Heart left ventricle (tissue), 16 donors: ENCODE data around the gene MED27. TPM values are rescaled to one million over a fixed set of nuclear protein-coding genes. Genes with fewer than 3 reads are reported as not detected.

Source experiments
- ATAC-seq, 4 donors: fragments of 200-7000 bp; cut with Tn5 transposase; one replicate each; pipeline ENCODE4 v1.9.1; 2020 to 2022; ENCODE audit warnings: moderate library complexity in 4 of 4, mild to moderate bottlenecking in 3 of 4, moderate number of reproducible peaks in 1 of 4
- DNase-seq, 5 donors: peaks; one replicate each; pipeline ENCODE4 v3.0.0-alpha.2; 2020
- H3K27ac ChIP-seq, 12 donors: fragments of 200-600 bp; sonication (generic) in 4 of 12; one replicate each; pipeline versions ENCODE4 v1.5.0 to v1.8.0; 2016 to 2022; ENCODE audit warnings: mild to moderate bottlenecking in 2 of 12
- H3K27me3 ChIP-seq, 9 donors: fragments of 200-600 bp; sonication (generic) in 2 of 9; one replicate each; pipeline versions ENCODE4 v1.5.1 to v1.8.0; 2016 to 2022; ENCODE audit warnings: mild to moderate bottlenecking in 3 of 9
- H3K36me3 ChIP-seq, 9 donors: fragments of 200-600 bp; sonication (generic) in 2 of 9; one replicate each; pipeline versions ENCODE4 v1.5.0 to v1.8.0; 2018 to 2022; ENCODE audit warnings: mild to moderate bottlenecking in 2 of 9
- H3K4me1 ChIP-seq, 12 donors: fragments of 200-600 bp; sonication (generic) in 4 of 12; one replicate each; pipeline versions ENCODE4 v1.5.0 to v1.8.0; 2016 to 2022; ENCODE audit warnings: mild to moderate bottlenecking in 3 of 12
- H3K4me3 ChIP-seq, 12 donors: fragments of 200-600 bp; sonication (generic) in 4 of 12; one replicate each; pipeline versions ENCODE4 v1.5.0 to v1.8.0; 2017 to 2022; ENCODE audit warnings: mild to moderate bottlenecking in 9 of 12, moderate library complexity in 4 of 12
- H3K9me3 ChIP-seq, 12 donors: fragments of 200-600 bp; sonication (generic) in 4 of 12; one replicate each; pipeline versions ENCODE4 v1.5.0 to v1.8.0; 2016 to 2022; ENCODE audit warnings: mild to moderate bottlenecking in 1 of 12
- CTCF ChIP-seq, 12 donors: fragments of 200-600 bp; sonication (generic) in 4 of 12; IDR thresholded peaks; one replicate each; pipeline versions ENCODE4 v1.5.0 to v1.8.0; 2018 to 2022; ENCODE audit warnings: antibody characterized with exemption in 12 of 12, mild to moderate bottlenecking in 5 of 12
- POLR2A ChIP-seq, 2 donors: fragments of 450-650 bp; IDR thresholded peaks; one replicate each; pipeline ENCODE4 v1.6.1; 2017; ENCODE audit warnings: antibody characterized with exemption in 2 of 2, mild to moderate bottlenecking in 2 of 2, moderate library complexity in 2 of 2
- WGBS, 4 donors: extraction: QIAGEN DNeasy Blood & Tissue Kit in 2 of 4; methylation state at CpG; one replicate each; pipeline versions ENCODE4 v1.1.5 to v1.1.7; 2013 to 2018; 5-methylcytosine and 5-hydroxymethylcytosine counted together
- intact Hi-C, 10 donors: fragments of 100-400 bp; cut with DNase I; formaldehyde crosslinking; loops; one replicate each; pipeline versions ENCODE4 v1.11.1 to v1.14.2; 2022
- polyA plus RNA-seq, 2 donors: library from polyadenylated mRNA; stranded (reverse); fragments of 200-250 nt; gene quantifications; one replicate each; pipeline ENCODE4 v1.2.3, GENCODE V29; 2013
- total RNA-seq, 9 donors: library from RNA; depleted of rRNA in 2 of 9; stranded (reverse); fragments of >200 nt in 2 of 9; fragmentation: NEBNext Ultra II Directional in 3 of 9; extraction: Animal tissue kit (Norgen Biotek cat#: 25700) in 3 of 9; gene quantifications; one replicate each; pipeline versions ENCODE4 v1.1.0 to v1.2.4, GENCODE V29; 2016 to 2023
- donor health status: ischemic (EF 13 %, LVEDD 7.1; RV severe dilation, severe dysfunction).
- donor health status: healthy with polysubstance abuse.
- donor health status: DM: no; HTN: yes; CAD: no.
- donor health status: DM: no; HTN: no; CAD: no.
- donor health status: ischemic (EF 25% LVEDD 6.9; RV normal size, moderate dysfunction).
- donor health status: ischemic (EF 25% LVEDD 5.7; RV mildly dilated, moderate dysfunction).
- donor health status: healthy.
- donor health status: DM: yes; HTN: yes; CAD: no.
- donor health status: ischemic (EF 35%, LVEDD 5.7; RV mildly dilated, moderate dysfunction).
- donor health status: nonischemic (EF 11% LVEDD 7.7; RV severe dilation, severe dysfunction).
- donor health status: DM: yes; HTN: yes; CAD: no.
- donor health status: PGD.
- donor health status: ischemic (EF 29% LVEDD 5.4; RV normal size, mild dysfunction).
- donor health status: nonischemic (EF 23%, LVEDD 6.1; RV moderate dilation, normal function).

MED27 gene
- total and polyA plus RNA-seq, 11 donors = 14.3 to 23.0 (median 15.6) TPM

GRCh38 chr9:131899296-131900228 is 180.1 kb downstream of the MED27 start:
- WGBS, 4 donors = 89 to 95% (median 91%) methylated on average over 17 to 20 of the region's 20 CpGs
- no peaks in the 10 kb centered on the region for H3K36me3 ChIP-seq
- intact Hi-C loops = no loop called here
- peaks cover 0 to 3% (median 0%) of the 10 kb centered on the region in 12 donors for H3K4me1 ChIP-seq
- no peak for TF ChIP-seq CTCF (IDR thresholded peaks at IDR 0.05)
- TF ChIP-seq POLR2A (IDR thresholded peaks at IDR 0.05) = no peak
- H3K27me3 ChIP-seq = no peaks in the 10 kb centered on the region
- no peak overlapping the region for H3K27ac ChIP-seq
- ATAC-seq = no peak
- DNase-seq = no peak
- H3K9me3 ChIP-seq = no peaks in the 10 kb centered on the region
- H3K4me3 ChIP-seq = no peak overlapping the region

GRCh38 chr9:131892902-131893500 is 186.7 kb downstream of the MED27 start:
- H3K4me1 ChIP-seq = peaks cover 0 to 53% (median 27%) of the 10 kb centered on the region in 12 donors
- H3K4me3 ChIP-seq = no peak overlapping the region
- intact Hi-C loops = no loop called here
- WGBS, 4 donors = 88 to 93% (median 88%) methylated on average over 9 of the region's 9 CpGs
- DNase-seq (no peak), ATAC-seq (no peak)
- no peaks in the 10 kb centered on the region for H3K27me3 ChIP-seq
- peaks cover 0 to 17% (median 0%) of the 10 kb centered on the region in 9 donors for H3K36me3 ChIP-seq
- TF ChIP-seq POLR2A (IDR thresholded peaks at IDR 0.05) = no peak
- no peak for TF ChIP-seq CTCF (IDR thresholded peaks at IDR 0.05)
- H3K27ac ChIP-seq = peak overlapping the region in 1 of 12 donors; percentile 33
- no peaks in the 10 kb centered on the region for H3K9me3 ChIP-seq

- ATAC-seq (peak in 2 of 4 donors; percentile 31 to 54), DNase-seq (no peak)
- no peak overlapping the region for H3K4me3 ChIP-seq
- 62 to 69% (median 66%) methylated on average over 5 of the region's 5 CpGs for WGBS, 4 donors
- H3K4me1 ChIP-seq = peaks cover 0 to 53% (median 29%) of the 10 kb centered on the region in 12 donors
- peaks cover 0 to 17% (median 0%) of the 10 kb centered on the region in 9 donors for H3K36me3 ChIP-seq
- H3K27ac ChIP-seq = peak overlapping the region in 10 of 12 donors; percentile 7 to 89 (median 78)
- TF ChIP-seq CTCF (IDR thresholded peaks at IDR 0.05) (no peak), POLR2A (IDR thresholded peaks at IDR 0.05) (no peak)
- H3K27me3 ChIP-seq = no peaks in the 10 kb centered on the region
- intact Hi-C loops = no loop called here
- no peaks in the 10 kb centered on the region for H3K9me3 ChIP-seq
These were observed 187.4 kb downstream of the MED27 start for GRCh38 chr9:131892162-131892707.

- intact Hi-C loops = loop anchor here in 1 of 10 donors (2.0 kb wide), 1 partner anchor 61 kb away; no protein-coding TSS in a partner anchor
- Histone ChIP-seq H3K9me3 (no peaks in the 10 kb centered on the region), H3K4me3 (no peak overlapping the region), H3K27me3 (no peaks in the 10 kb centered on the region), H3K4me1 (peaks cover 0 to 59% (median 30%) of the 10 kb centered on the region in 12 donors), H3K27ac (peak overlapping the region in 10 of 12 donors; percentile 7 to 89 (median 78)), H3K36me3 (peaks cover 0 to 17% (median 0%) of the 10 kb centered on the region in 9 donors)
- TF ChIP-seq CTCF (IDR thresholded peaks at IDR 0.05) = no peak
- DNase-seq = no peak
- 39 to 52% (median 47%) methylated on average over 8 of the region's 8 CpGs for WGBS, 4 donors
- peak in 3 of 4 donors; percentile 5 to 35 (median 16) for ATAC-seq
These were observed 188.1 kb downstream of the MED27 start for GRCh38 chr9:131891598-131891997.
